ENCODE results near the gene KBTBD13.
"Not testable (repeated sequence)": the region's sequence is repeated elsewhere in the genome, so short reads cannot be mapped to it uniquely, and the experiment has no call there.

The KBTBD13 gene

DNA sequence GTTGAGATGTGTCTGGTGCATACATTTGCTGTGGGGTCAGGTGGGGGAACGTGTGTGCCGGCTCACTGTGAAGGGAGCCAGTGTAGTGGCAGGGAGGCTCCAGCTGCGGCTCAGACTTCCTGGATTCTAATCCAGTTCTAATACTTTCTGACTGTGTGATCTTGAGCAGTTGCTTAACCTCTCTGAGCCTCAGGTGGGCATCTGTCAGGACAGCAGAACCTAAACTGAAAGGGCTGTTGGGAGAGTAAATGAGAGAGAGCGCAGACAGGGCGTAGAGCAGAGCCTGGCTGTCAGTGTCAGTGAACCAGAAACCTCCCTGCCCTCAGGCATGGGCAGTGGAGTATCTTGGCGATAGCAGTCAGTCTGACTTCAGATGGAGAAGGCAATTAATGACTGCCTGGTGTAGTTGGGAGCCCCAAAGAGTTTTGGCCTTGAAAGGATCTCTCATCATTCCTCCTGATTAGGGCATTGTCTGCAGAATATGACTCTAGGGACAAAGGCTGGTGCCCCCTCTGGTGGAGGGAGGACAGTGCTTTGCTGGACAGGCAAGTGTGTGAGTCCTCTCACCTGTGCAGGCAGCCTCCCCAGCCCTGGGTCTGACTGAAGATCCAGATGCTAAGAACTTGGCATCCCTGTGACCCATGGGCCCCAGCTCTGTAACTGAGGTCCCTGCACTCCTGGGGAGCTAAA, 9.6 kb downstream of the KBTBD13 start:
- no peak overlapping the region for H3K27ac ChIP-seq
- no peak for DNase-seq (ENCODE audit: low read depth, low spot score)

DNA sequence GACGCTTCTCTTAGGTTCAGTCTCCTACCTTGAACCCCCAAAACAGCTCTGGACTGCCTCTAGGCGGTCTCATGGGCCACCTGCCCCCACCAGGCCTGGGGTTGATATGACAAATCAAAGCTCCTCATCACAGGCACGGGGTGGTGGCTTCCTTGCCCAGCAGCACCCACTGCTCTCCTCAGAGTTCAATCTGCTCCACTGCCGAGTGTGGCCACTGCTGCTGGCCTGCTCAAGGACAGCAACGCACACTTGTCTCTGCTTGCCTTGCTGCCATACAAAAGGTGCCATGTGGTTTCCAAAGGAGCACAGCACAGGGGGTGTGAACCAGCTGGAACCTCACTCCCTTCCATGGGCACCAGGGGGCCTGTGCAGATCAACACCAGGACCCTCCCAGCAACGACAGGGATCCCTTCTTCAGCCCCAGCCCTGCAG, 10.2 kb downstream of the KBTBD13 start:
- DNase-seq (ENCODE audit: low read depth, low spot score), result no peak
- no peak overlapping the region for H3K27ac ChIP-seq

- H3K27ac ChIP-seq, result no peak overlapping the region
- no peak for DNase-seq (ENCODE audit: low read depth, low spot score)
Measured at GRCh38 chr15:65087411-65087810, 10.9 kb downstream of the KBTBD13 start.

DNA sequence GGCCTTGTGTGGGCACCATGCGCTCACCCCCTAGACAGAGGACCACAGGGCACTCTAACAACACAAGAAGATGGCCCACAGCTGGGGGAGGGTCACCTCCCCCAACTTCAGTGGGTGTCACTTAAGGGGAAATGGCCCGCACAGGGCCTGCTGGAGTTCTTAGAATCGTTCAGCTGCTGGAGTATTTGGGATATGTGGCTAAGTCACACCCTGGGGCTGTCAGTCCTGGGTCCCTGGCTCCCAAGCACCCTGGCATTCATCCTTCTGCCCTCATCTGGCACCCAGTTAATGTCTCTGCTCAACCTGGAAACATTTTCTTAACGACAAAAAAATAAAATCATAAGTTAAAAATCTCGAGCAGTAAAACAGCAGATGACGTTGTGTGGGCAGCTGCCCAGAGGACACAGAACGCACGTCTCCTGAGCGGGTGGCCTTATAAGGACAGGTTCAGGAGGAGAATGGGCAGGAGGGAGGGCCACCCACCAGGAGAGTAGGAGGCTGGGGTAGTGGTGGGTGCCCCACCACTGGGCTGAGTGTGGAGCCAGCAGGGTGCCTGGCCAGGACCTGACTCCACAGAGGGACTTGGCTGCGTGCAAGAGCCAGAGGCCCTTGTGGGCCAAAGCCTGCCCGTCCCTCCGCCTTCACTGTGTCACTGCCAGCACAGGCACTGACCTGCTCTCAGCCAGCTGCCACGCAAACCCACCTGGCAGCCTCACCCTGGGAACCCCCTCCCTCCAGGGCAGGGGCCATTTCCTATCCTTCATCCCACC, 11.5 kb downstream of the KBTBD13 start:
- no peak for DNase-seq (ENCODE audit: low read depth, low spot score)
- no peak overlapping the region for H3K27ac ChIP-seq

GRCh38 chr15:65088643-65089021, 12.1 kb downstream of the KBTBD13 start:
- DNase-seq (ENCODE audit: low read depth, low spot score), result no peak

GRCh38 chr15:65089206-65089824, 12.8 kb downstream of the KBTBD13 start:
- no peak overlapping the region for H3K27ac ChIP-seq
- DNase-seq (ENCODE audit: low read depth, low spot score), result no peak

More at GRCh38 chr15:65088643-65089021, 12.1 kb downstream of the KBTBD13 start:
- no peak overlapping the region for H3K27ac ChIP-seq

GRCh38 chr15:65091946-65092770, 15.6 kb downstream of the KBTBD13 start:
- H3K27ac ChIP-seq, result no peak overlapping the region
- DNase-seq (ENCODE audit: low read depth, low spot score), result no peak

DNA sequence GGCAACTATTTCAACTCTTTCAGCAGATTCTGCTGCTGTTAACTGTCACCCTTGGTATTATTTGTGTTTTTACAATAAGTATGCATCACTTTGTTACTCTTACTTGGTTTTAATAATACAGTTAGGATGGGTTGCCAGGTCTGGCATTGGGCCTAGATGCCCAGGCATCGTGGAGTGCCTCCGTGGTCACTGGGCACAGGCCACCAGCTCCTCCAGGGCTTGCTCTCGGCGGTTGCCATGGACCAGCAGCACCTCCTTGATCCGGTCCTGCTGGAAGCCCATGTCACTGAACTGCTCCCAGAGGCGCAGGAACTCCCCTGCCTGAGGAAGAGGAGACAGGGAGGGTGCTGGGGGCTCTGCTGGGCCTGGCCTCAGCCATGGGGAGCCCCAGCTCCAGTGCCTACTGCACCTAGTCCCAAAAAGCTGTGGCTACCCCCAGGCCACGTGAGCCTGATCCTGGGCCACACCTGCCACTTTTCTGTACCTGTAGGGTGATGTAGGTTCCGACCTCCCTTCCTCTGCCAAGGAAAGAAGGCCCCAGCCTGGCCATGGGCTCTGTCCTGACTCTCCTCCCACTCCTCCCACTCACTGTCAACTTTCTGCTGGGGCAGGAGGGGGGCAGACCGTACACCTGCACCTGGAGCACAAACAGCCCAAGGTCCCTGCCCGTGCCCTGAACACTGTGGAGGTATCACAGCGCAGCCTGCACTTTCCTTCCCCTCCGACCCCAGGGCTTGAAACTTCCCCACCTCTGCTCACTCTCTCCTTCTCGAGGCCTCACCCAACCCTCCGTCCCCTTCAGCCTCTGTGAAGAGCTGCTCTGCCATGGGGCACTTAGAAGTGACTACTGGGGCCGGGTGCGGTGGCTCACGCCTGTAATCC, 16.6 kb downstream of the KBTBD13 start:
- DNase-seq (ENCODE audit: low read depth, low spot score), result no peak
- H3K27ac ChIP-seq, result no peak overlapping the region

DNA sequence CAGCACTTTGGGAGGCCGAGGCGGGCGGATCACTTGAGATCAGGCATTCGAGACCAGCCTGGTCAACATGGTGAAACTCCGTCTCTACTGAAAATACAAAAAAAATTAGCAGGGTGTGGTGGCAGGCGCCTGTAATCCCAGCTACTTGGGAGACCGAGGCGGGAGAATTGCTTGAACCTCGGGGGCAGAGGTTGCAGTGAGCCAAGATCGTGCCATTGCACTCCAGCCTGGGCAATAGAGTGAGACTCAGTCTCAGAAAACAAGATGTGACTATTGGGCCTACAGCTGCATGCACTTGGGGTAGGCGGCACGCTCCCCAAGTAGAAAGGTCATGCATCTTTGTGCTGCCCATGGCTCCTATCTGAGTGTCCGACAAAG, 17.2 kb downstream of the KBTBD13 start:
- H3K27ac ChIP-seq, result not testable (repeated sequence)

DNA sequence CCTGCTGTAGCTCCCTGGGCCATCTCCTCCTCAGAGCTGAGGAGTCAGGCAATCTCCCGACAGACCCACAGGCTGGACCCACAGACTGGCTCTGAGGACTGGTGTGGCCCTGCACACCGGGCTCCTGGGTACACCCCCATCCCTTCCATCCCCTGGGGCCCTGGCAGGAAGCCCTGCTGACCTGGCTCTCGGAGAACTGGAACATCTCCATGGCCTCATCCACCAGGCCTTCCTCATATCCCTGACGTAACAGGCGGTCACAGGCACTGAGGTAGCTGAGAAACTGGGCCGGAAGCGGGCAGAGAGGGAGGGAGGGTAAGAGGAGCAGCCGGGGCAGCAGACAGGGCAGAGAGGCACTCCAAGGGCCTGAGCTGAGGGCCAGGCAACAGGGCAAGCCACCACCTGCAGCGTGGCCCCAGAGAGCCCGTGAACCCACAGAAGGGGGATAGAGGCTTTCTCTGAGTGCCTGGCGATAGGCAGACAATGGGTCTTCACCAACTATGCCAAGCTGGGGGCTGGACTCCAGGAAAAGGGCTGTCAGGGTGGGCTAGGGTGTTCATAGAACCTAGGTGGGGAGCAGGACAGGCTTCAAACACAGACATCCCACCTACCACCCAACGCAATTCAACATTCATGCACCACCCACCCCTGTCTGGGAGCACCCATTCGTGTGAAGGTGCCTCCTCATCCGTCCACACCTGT, 17.9 kb downstream of the KBTBD13 start:
- no peak overlapping the region for H3K27ac ChIP-seq
- DNase-seq (ENCODE audit: low read depth, low spot score), result no peak

More for the DNA sequence above, 17.2 kb downstream of the KBTBD13 start:
- DNase-seq (ENCODE audit: low read depth, low spot score), result not testable (repeated sequence)

- H3K27ac ChIP-seq, result no peak overlapping the region
- no peak for DNase-seq (ENCODE audit: low read depth, low spot score)
Measured at GRCh38 chr15:65095011-65095746, 18.6 kb downstream of the KBTBD13 start.

- no peak overlapping the region for H3K27ac ChIP-seq
- no peak for DNase-seq (ENCODE audit: low read depth, low spot score)
Measured at GRCh38 chr15:65095747-65096104, 19.2 kb downstream of the KBTBD13 start.

DNA sequence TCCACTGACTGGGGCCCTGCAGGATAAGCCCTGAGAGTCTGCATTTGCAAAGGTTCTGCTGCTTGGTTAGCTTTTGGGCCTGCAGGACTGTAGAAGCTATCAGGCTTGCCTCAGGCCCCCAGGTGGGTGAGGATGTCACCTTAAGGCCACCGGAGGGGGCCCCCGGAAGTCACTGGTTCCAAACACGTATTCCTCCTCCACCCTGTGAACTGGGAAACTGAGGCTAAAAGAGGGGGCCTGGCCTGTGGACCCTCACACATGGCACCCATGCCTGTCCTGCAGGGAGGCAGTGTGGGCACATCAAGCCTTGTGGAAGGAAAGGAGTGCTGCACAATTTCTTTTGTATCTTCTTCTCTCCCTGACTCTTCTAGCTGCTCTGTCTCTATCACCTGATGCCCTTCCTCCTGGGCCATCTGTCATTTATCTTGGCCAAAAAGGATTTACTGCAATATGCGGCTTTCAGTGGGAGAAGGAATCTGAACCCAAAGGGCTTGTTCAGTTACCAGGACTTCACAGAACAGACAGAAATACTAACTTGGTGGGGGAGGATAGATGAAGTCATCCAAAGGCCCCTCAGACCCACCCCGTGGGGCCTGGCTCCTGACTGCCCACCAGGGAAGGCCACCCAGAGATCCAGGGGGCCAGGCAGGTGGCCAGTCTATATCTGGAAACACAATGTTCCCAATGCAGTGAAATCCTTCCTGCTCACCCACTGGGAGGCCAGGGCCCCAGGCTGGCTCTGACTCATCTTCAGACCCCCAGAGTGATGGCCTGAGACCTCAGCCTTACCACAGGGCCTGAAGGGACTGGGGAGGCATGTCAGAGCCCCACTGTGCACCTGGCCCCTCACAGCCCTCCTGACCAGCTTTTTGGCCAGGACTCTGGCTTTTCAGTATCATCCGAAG, 20.2 kb downstream of the KBTBD13 start:
- H3K27ac ChIP-seq, result no peak overlapping the region

DNA sequence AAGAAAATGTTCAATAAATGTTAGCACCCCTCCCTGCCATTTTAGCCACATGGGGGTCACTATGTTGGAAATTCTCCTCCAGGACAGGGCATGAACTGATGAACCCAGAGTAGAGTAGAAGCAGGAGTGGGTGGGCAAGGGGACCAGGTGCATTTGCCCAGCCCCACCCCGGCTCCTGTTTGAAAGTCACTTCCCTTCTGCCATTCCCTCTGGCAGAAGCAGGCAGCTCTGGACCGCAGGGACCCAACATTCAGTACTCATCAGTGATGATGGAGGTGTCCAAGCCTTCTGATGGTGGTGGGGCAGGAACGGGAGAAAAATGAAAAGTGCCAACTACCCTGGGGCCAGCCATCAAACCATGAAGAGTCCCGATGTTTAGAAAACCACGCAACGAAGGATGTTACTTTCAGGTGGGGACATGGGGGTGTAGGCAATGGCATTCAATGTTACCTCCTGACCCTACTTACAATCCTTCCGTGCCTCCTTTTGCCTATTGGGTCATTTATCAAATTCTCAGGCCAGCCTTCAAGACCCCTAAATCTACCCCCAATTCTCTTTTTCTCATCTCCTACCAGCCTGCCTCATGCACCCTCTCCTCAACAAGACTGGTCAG, 21.2 kb downstream of the KBTBD13 start:
- no peak overlapping the region for H3K27ac ChIP-seq
- no peak for DNase-seq (ENCODE audit: low read depth, low spot score)

More for the DNA sequence above, 20.2 kb downstream of the KBTBD13 start:
- DNase-seq (ENCODE audit: low read depth, low spot score), result no peak

- DNase-seq (ENCODE audit: low read depth, low spot score), result no peak
Measured at GRCh38 chr15:65099336-65099735, 22.8 kb downstream of the KBTBD13 start.

GRCh38 chr15:65099801-65100200, 23.3 kb downstream of the KBTBD13 start:
- H3K27ac ChIP-seq; DNase-seq (ENCODE audit: low read depth, low spot score): not testable (repeated sequence)

More at GRCh38 chr15:65099336-65099735, 22.8 kb downstream of the KBTBD13 start:
- no peak overlapping the region for H3K27ac ChIP-seq

- H3K27ac ChIP-seq, result no peak overlapping the region
- no peak for DNase-seq (ENCODE audit: low read depth, low spot score)
Measured at GRCh38 chr15:65100442-65100841, 23.9 kb downstream of the KBTBD13 start.
